ENCODE data around the gene MAGEA12.
"Not testable (repeated sequence)": the region's sequence is repeated elsewhere in the genome, so short reads cannot be mapped to it uniquely, and the experiment has no call there.

The MAGEA12 gene

DNA sequence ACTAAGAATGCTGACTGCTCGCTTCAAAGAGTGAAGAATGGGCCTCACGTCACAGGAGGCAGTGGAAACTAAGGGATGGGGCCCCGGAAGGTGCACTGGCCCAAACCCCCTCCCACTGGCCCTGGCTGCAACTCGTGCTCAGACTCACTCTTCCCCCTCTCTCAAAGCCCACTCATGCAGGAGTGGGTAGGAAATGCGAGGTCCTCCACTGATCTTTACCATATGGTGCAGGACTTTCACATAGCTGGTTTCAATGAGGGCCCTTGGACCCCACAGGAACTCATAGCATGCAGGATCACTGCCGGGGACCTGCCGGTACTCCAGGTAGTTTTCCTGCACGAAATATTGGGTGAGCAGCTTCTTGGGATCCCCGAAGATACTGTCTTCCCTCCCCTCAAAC lies 33.0 kb downstream of the MAGEA12 start:
- DNase-seq: not testable (repeated sequence)

DNA sequence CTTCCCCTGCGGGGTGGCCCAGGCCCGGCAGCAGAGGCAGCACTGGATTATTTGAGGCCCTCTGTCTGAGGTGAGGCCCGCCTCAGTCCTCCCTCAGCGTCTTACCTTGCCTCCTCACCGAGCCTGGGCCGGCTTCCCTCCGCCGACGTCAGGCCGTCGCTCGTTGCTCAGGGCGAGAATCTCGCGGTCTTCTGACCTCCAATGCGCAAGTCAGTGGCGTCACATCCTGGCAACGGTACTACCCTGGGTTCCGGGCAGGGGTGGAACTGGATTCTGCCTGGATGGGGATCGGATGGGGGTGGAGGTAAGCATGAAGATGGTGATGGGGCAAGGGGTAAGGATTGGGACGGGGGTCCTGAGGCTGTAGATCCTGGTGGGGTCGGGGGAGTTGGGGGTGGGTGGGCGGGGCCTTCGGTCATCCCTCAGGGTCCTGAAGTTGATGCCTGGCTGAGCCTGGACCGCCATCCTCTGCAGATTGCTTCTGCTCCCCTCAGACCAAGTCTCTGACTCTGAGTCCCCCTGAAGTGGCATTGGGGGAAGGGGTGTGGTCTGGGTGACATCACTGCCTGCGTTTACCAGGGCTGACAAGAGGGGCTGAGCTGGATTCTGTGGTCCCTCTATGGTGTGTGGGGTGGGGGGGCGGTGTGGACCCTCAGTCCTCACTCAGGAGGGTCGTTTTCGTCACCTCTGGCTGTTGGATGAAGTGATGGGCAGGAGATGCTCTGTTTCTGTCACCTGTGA lies 36.2 kb downstream of the MAGEA12 start, which contains the start of gene MAGEA6:
MAGEA6 (minus strand) TSS at position 141 of the 741 bp plus-strand sequence. CDS start 2,039 bp downstream, outside the sequence.
- not testable (repeated sequence) for DNase-seq

DNA sequence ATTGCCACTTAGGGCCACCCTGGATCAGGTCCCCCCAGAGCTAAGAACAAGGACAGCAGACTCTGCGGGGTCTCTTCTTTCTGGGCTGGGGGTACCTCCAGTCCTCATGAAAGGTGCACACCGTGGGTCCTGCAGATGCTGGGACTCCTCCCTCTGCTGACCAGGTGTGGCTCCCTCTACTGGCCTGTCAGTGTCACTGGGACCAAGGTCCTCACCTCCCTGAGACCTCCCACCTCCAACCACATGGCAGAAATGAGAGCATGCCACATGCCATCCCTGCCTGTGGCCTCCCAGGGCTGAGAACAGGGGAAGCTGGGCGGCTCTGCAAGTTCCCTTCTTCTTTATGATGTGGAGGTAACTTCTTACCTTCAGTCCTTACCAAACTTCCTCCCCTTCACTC lies 53.5 kb downstream of the MAGEA12 start:
- DNase-seq: not testable (repeated sequence)

Measured in activated naive CD4-positive, alpha-beta T cell (primary cell).